Measurements from ENCODE around the gene SNTG2.
"Not testable (repeated sequence)": the region's sequence is repeated elsewhere in the genome, so short reads cannot be mapped to it uniquely, and the experiment has no call there.

Gene SNTG2

GRCh38 chr2:1373830-1374229 lies 423.2 kb downstream of the SNTG2 start:
- TF ChIP-seq CTCF (IDR thresholded peaks at IDR 0.05; ENCODE audit: insufficient read depth, low read depth, low read length, missing control alignments) = no peak
- no peak for DNase-seq (ENCODE audit: low read depth)
- H3K4me3 ChIP-seq (ENCODE audit: low read depth, low read length) = no peak overlapping the region

GRCh38 chr2:1374287-1374686 lies 423.6 kb downstream of the SNTG2 start:
- TF ChIP-seq CTCF (IDR thresholded peaks at IDR 0.05; ENCODE audit: insufficient read depth, low read depth, low read length, missing control alignments) = no peak
- no peak overlapping the region for H3K4me3 ChIP-seq (ENCODE audit: low read depth, low read length)
- no peak for DNase-seq (ENCODE audit: low read depth)

- no peak for DNase-seq (ENCODE audit: low read depth)
- TF ChIP-seq CTCF (IDR thresholded peaks at IDR 0.05; ENCODE audit: insufficient read depth, low read depth, low read length, missing control alignments) = no peak
- H3K4me3 ChIP-seq (ENCODE audit: low read depth, low read length) = no peak overlapping the region
Measured at GRCh38 chr2:1375794-1376193, 425.1 kb downstream of the SNTG2 start.

GRCh38 chr2:1377473-1377872 lies 426.8 kb downstream of the SNTG2 start:
- H3K4me3 ChIP-seq (ENCODE audit: low read depth, low read length) = no peak overlapping the region
- DNase-seq (ENCODE audit: low read depth) = no peak
- no peak for TF ChIP-seq CTCF (IDR thresholded peaks at IDR 0.05; ENCODE audit: insufficient read depth, low read depth, low read length, missing control alignments)

- TF ChIP-seq CTCF (IDR thresholded peaks at IDR 0.05; ENCODE audit: insufficient read depth, low read depth, low read length, missing control alignments) = no peak
- no peak for DNase-seq (ENCODE audit: low read depth)
- H3K4me3 ChIP-seq (ENCODE audit: low read depth, low read length) = no peak overlapping the region
Measured at GRCh38 chr2:1378456-1379150, 428.0 kb downstream of the SNTG2 start.

- no peak for TF ChIP-seq CTCF (IDR thresholded peaks at IDR 0.05; ENCODE audit: insufficient read depth, low read depth, low read length, missing control alignments)
- no peak overlapping the region for H3K4me3 ChIP-seq (ENCODE audit: low read depth, low read length)
- DNase-seq (ENCODE audit: low read depth) = no peak
Measured at GRCh38 chr2:1381644-1382043, 431.0 kb downstream of the SNTG2 start.

GRCh38 chr2:1387954-1388725 lies 437.5 kb downstream of the SNTG2 start:
- H3K4me3 ChIP-seq (ENCODE audit: low read depth, low read length); DNase-seq (ENCODE audit: low read depth): not testable (repeated sequence)

GRCh38 chr2:1390118-1390517 lies 439.5 kb downstream of the SNTG2 start:
- not testable (repeated sequence) for H3K4me3 ChIP-seq (ENCODE audit: low read depth, low read length); DNase-seq (ENCODE audit: low read depth)

Data from GM12865 (cell line).